ENCODE measurements around the gene RGL1. TPM values are rescaled to one million over a fixed set of nuclear protein-coding genes. Genes with fewer than 3 reads are reported as not detected.
"Not testable (repeated sequence)": the region's sequence is repeated elsewhere in the genome, so short reads cannot be mapped to it uniquely, and the experiment has no call there.

The RGL1 gene
- total RNA-seq, 1 donor from 2014 or later: 0.26 TPM

DNA sequence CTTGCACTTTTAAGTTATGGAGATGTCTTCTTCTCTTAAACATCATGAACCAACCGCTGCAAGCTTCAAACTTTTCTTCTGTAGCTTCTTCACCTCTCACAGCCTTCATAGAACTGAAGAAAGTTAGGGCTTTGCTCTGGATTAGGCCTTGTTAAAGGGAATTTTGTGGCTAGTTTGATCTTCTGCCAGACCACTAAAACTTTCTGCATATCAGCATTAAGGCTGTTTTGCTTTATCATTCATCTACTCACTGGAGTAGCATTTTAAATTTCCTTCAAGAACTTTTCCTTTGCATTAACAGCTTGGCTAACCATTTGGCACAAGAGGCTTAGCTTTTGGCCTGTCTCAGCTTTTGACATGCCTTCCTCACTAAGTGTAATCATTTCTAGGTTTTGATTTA lies 43.0 kb upstream of the RGL1 start:
- no peak for FAIRE-seq
- TF ChIP-seq CTCF (IDR thresholded peaks at IDR 0.05; ENCODE audit: insufficient read depth, low read length, severe bottlenecking): no peak

DNA sequence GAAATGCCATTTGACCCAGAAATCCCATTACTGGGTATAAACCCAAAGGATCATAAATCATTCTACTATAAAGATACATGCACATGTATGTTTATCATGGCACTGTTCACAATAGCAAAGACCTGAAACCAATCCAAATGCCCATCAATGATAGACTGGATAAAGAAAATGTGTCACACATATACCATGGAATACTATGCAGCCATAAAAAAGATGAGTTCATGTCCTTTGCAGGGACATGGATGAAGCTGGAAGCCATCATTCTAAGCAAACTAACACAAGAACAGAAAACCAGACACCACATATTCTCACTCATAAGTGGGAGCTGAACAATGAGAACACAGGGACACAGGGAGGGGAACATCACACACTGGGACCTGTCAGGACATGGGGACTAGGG lies 42.1 kb upstream of the RGL1 start:
- not testable (repeated sequence) for H3K4me3 ChIP-seq (ENCODE audit: low read depth, low read length); FAIRE-seq

More for the DNA sequence above, 43.0 kb upstream of the RGL1 start:
- no peak for DNase-seq (ENCODE audit: low read depth)
- no peaks in the 10 kb centered on the region for H3K36me3 ChIP-seq (ENCODE audit: control insufficient read depth, insufficient read depth, low read length)
- no peak overlapping the region for H3K4me3 ChIP-seq (ENCODE audit: low read depth, low read length)
- H3K27me3 ChIP-seq (ENCODE audit: control insufficient read depth, insufficient read depth, low read length): no peaks in the 10 kb centered on the region

GRCh38 chr1:183764981-183765380 lies 39.9 kb upstream of the RGL1 start:
- no peak for FAIRE-seq
- H3K36me3 ChIP-seq (ENCODE audit: control insufficient read depth, insufficient read depth, low read length): no peaks in the 10 kb centered on the region
- H3K4me3 ChIP-seq (ENCODE audit: low read depth, low read length): no peak overlapping the region
- no peaks in the 10 kb centered on the region for H3K27me3 ChIP-seq (ENCODE audit: control insufficient read depth, insufficient read depth, low read length)
- no peak for TF ChIP-seq CTCF (IDR thresholded peaks at IDR 0.05; ENCODE audit: insufficient read depth, low read length, severe bottlenecking)
- no peak for DNase-seq (ENCODE audit: low read depth)

More for the DNA sequence above, 42.1 kb upstream of the RGL1 start:
- DNase-seq (ENCODE audit: low read depth); H3K27me3 ChIP-seq (ENCODE audit: control insufficient read depth, insufficient read depth, low read length); H3K36me3 ChIP-seq (ENCODE audit: control insufficient read depth, insufficient read depth, low read length): not testable (repeated sequence)

DNA sequence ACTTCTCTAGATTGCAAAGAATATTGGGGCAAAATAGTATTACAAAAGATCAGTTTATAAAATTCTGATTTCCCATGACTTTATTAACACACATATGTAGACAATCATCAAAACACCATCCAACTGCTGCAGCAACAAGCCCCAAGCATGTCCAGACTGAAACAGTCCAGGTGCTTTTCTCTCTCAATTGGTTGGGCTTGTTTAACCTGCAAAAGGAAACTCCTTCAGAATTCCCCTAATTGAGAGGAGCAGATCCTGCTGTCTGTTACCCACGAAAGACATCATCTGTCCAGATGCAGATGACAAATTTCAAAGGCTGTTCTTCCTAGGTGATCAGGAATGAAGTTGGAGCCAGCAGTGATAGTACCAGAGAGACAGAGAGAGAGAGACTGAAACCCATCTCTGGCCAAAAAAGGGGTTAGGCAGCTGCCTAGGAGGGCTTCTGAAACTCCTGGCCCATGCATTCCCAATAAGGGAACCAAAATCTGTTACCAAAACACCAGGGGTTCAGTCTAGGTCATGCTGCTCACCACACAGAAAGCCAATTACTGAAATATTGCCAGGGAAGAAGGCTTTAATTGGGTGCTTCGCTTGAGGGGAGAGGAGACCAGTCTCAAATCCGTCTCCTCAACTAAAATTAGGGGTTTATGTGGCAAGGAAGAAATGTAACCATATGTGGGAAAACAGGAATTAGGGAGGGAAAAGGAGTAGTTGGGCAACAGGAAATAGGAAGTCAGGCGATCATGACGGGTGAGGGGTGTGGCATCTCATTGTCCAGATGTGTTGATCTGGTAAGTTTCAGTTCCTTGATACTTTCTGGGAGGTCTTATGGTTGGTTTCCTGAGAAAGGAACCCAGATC lies 34.7 kb upstream of the RGL1 start:
- FAIRE-seq (no peak), DNase-seq (ENCODE audit: low read depth) (peak; percentile 53)
- Histone ChIP-seq H3K4me3 (ENCODE audit: low read depth, low read length) (no peak overlapping the region), H3K36me3 (ENCODE audit: control insufficient read depth, insufficient read depth, low read length) (no peaks in the 10 kb centered on the region), H3K27me3 (ENCODE audit: control insufficient read depth, insufficient read depth, low read length) (no peaks in the 10 kb centered on the region)
- TF ChIP-seq CTCF (IDR thresholded peaks at IDR 0.05; ENCODE audit: insufficient read depth, low read length, severe bottlenecking): no peak

GRCh38 chr1:183770816-183771128 lies 34.1 kb upstream of the RGL1 start:
- FAIRE-seq: no peak
- H3K36me3 ChIP-seq (ENCODE audit: control insufficient read depth, insufficient read depth, low read length): no peaks in the 10 kb centered on the region
- TF ChIP-seq CTCF (IDR thresholded peaks at IDR 0.05; ENCODE audit: insufficient read depth, low read length, severe bottlenecking): no peak

GRCh38 chr1:183773482-183774274 lies 31.2 kb upstream of the RGL1 start:
- no peak for FAIRE-seq
- Histone ChIP-seq H3K4me3 (ENCODE audit: low read depth, low read length) (no peak overlapping the region), H3K27me3 (ENCODE audit: control insufficient read depth, insufficient read depth, low read length) (no peaks in the 10 kb centered on the region), H3K36me3 (ENCODE audit: control insufficient read depth, insufficient read depth, low read length) (no peaks in the 10 kb centered on the region)
- no peak for TF ChIP-seq CTCF (IDR thresholded peaks at IDR 0.05; ENCODE audit: insufficient read depth, low read length, severe bottlenecking)
- no peak for DNase-seq (ENCODE audit: low read depth)

More at GRCh38 chr1:183770816-183771128, 34.1 kb upstream of the RGL1 start:
- no peak for DNase-seq (ENCODE audit: low read depth)
- Histone ChIP-seq H3K4me3 (ENCODE audit: low read depth, low read length) (no peak overlapping the region), H3K27me3 (ENCODE audit: control insufficient read depth, insufficient read depth, low read length) (no peaks in the 10 kb centered on the region)

Measured in bronchial epithelial cell (primary cell).